Subcutaneous adipose tissue (tissue), 4 donors: ENCODE measurements around the gene EIF3D. TPM values are rescaled to one million over a fixed set of nuclear protein-coding genes. Genes with fewer than 3 reads are reported as not detected.

ENCODE experiments used
- CTCF ChIP-seq: fragments of 450-650 bp; IDR thresholded peaks from one replicate; pipeline ENCODE4 v1.5.1; 2016; ENCODE audit warnings: low read depth, mild to moderate bottlenecking, control low read depth, antibody characterized with exemption, moderate library complexity
- total RNA-seq, 4 donors: library from RNA; depleted of rRNA; stranded (reverse); fragments of >200 nt; gene quantifications; one replicate each; pipeline ENCODE4 v1.1.0, GENCODE V29; 2016

The EIF3D gene
- total RNA-seq, 4 donors from 2014 or later: 218 to 260 (median 252) TPM

GRCh38 chr22:36470162-36470993 lies 58.6 kb downstream of the EIF3D start:
- TF ChIP-seq CTCF: no peak

- no peak for TF ChIP-seq CTCF
Observed at GRCh38 chr22:36469094-36469710, 59.8 kb downstream of the EIF3D start.

- no peak for TF ChIP-seq CTCF
Observed at GRCh38 chr22:36467946-36468345, 61.0 kb downstream of the EIF3D start.

- TF ChIP-seq CTCF: no peak
Observed at GRCh38 chr22:36467042-36467810, 61.7 kb downstream of the EIF3D start.

- TF ChIP-seq CTCF: no peak
Observed at GRCh38 chr22:36466258-36466657, 62.7 kb downstream of the EIF3D start.

- no peak for TF ChIP-seq CTCF
Observed at GRCh38 chr22:36465232-36466021, 63.5 kb downstream of the EIF3D start.
